ENCODE results near the gene AP2M1. TPM values are rescaled to one million over a fixed set of nuclear protein-coding genes. Genes with fewer than 3 reads are reported as not detected.

Gene AP2M1
- total and polyA plus RNA-seq, 2 of the 13 experiments (the other 11 are each of a cell fraction or from before 2014, with no cell fraction given), result 126 to 146 TPM

GRCh38 chr3:184154885-184155643, 19.6 kb upstream of the AP2M1 start, which contains the start of gene DVL3 (continued):
- TF ChIP-seq ZNF142 (CRISPR knock-in tag; IDR thresholded peaks at IDR 0.05) (no peak), FOSL1 (CRISPR knock-in tag; IDR thresholded peaks at IDR 0.05; ENCODE audit: borderline replicate concordance) (no peak), NFIC (IDR thresholded peaks at IDR 0.05; ENCODE audit: low read length) (no peak), USF2 (IDR thresholded peaks at IDR 0.05; ENCODE audit: low read depth, low read length) (no peak), USF2 (CRISPR knock-in tag; IDR thresholded peaks at IDR 0.05; ENCODE audit: borderline replicate concordance) (no peak), ZNF383 (CRISPR knock-in tag; IDR thresholded peaks at IDR 0.05; ENCODE audit: borderline replicate concordance) (no peak), ZNF10 (CRISPR knock-in tag; IDR thresholded peaks at IDR 0.05; ENCODE audit: borderline replicate concordance, low read depth) (no peak), ZNF841 (CRISPR knock-in tag; IDR thresholded peaks at IDR 0.05; ENCODE audit: borderline replicate concordance) (no peak), ZNF501 (CRISPR knock-in tag; IDR thresholded peaks at IDR 0.05) (no peak), ZNF235 (CRISPR knock-in tag; IDR thresholded peaks at IDR 0.05; ENCODE audit: borderline replicate concordance) (no peak), MXD4 (CRISPR knock-in tag; IDR thresholded peaks at IDR 0.05) (no peak), ZFP36 (IDR thresholded peaks at IDR 0.05; ENCODE audit: borderline replicate concordance, low read depth, low read length, partially characterized antibody) (no peak), SMARCC2 (IDR thresholded peaks at IDR 0.05) (no peak), ZNF800 (CRISPR knock-in tag; IDR thresholded peaks at IDR 0.05) (no peak), YY1 (IDR thresholded peaks at IDR 0.05; ENCODE audit: insufficient read depth, insufficient replicate concordance, low read depth, low read length) (peak; percentile 62), PCBP1 (IDR thresholded peaks at IDR 0.05; ENCODE audit: borderline replicate concordance, low read depth, low read length) (no peak), ATAD3A (CRISPR knock-in tag; IDR thresholded peaks at IDR 0.05) (no peak)
